HG03103 (cell line): Measurements from ENCODE around the gene FCRL3.

Experiments
- ATAC-seq: cut with Tn5 transposase; IDR thresholded peaks from one replicate; pipeline ENCODE4 v1.9.1; 2021; ENCODE audit warnings: low read depth; ENCODE audit not compliant: unreplicated experiment

The FCRL3 gene

GRCh38 chr1:157691285-157691920 is 9.2 kb downstream of the FCRL3 start:
- no peak for ATAC-seq

- ATAC-seq = no peak
Measured at GRCh38 chr1:157682710-157683437, 17.7 kb downstream of the FCRL3 start.

GRCh38 chr1:157678721-157679120 is 21.8 kb downstream of the FCRL3 start:
- no peak for ATAC-seq

- ATAC-seq = no peak
Measured at GRCh38 chr1:157673008-157673407, 27.6 kb downstream of the FCRL3 start.

- ATAC-seq = no peak
Measured at GRCh38 chr1:157671895-157672294, 28.7 kb downstream of the FCRL3 start.

- no peak for ATAC-seq
Measured at GRCh38 chr1:157659576-157660247, 40.9 kb downstream of the FCRL3 start.

- ATAC-seq = no peak
Measured at GRCh38 chr1:157658571-157658970, 42.0 kb downstream of the FCRL3 start.

- ATAC-seq = peak; percentile 12
Measured at GRCh38 chr1:157653494-157653873, 47.1 kb downstream of the FCRL3 start.

GRCh38 chr1:157652859-157653493 is 47.6 kb downstream of the FCRL3 start:
- peak; percentile 98 for ATAC-seq

- no peak for ATAC-seq
Measured at GRCh38 chr1:157648317-157648716, 52.3 kb downstream of the FCRL3 start.

GRCh38 chr1:157646144-157646543 is 54.4 kb downstream of the FCRL3 start:
- ATAC-seq = no peak

- ATAC-seq = no peak
Measured at GRCh38 chr1:157641177-157641576, 59.4 kb downstream of the FCRL3 start.

GRCh38 chr1:157639800-157640199 is 60.8 kb downstream of the FCRL3 start:
- no peak for ATAC-seq

GRCh38 chr1:157628773-157629172 is 71.8 kb downstream of the FCRL3 start:
- no peak for ATAC-seq
